K562 (cell line): ENCODE results near the gene ABCA1. TPM values are rescaled to one million over a fixed set of nuclear protein-coding genes. Genes with fewer than 3 reads are reported as not detected.
"Not testable (repeated sequence)": the region's sequence is repeated elsewhere in the genome, so short reads cannot be mapped to it uniquely, and the experiment has no call there.

Source experiments
- ATAC-seq: fragments of 200-7000 bp; cut with Tn5 transposase; 3 replicates; pipeline ENCODE4 v1.9.1; 2020; ENCODE audit warnings: moderate library complexity
- BruUV-seq: library from RNA; stranded (reverse); fragments of 400-500 nt; replicated peaks from 2 replicates; lab custom pipeline; 2021; lab: Mats Ljungman, UMichigan
- CTCF ChIA-PET: fragments of 300-600 bp; formaldehyde crosslinking; extraction: SDS; loops from one replicate; lab custom pipeline; 2021; ENCODE audit warnings: low intra/inter-chr PET ratio; lab: Yijun Ruan, JAX
- POLR2A ChIA-PET: fragments of 300-600, 350-650 bp; sonication (Branson Sonifier 250); formaldehyde crosslinking; extraction: SDS; loops from one replicate; lab custom pipeline; 2021; ENCODE audit warnings: antibody characterized with exemption, inconsistent platforms; lab: Yijun Ruan, JAX
- DNase-seq, 4 experiments: peaks; one replicate each; pipeline versions ENCODE4 v3.0.0 to v3.0.0-alpha.2; 2011 to 2018; ENCODE audit warnings: low spot score in 3 of 4, mixed read lengths in 3 of 4; ENCODE audit errors: extremely low read depth in 1 of 4
- FAIRE-seq: peaks from 2 replicates; lab custom pipeline; 2011; peaks lifted over from hg19 to GRCh38; lab: Jason Lieb, UNC
- H2AFZ ChIP-seq: 2 replicates; pipeline ENCODE4 v1.6.0; 2011; ENCODE audit warnings: low read depth, low read length, control low read depth, inconsistent platforms
- H3K27ac ChIP-seq: fragments of 200-600 bp; 3 replicates; pipeline ENCODE4 v1.8.0; 2011; ENCODE audit warnings: low read depth, mild to moderate bottlenecking, control low read depth, inconsistent platforms, low read length, moderate library complexity, mixed read lengths; ENCODE audit errors: extremely low read depth
- H3K27me3 ChIP-seq, 2 experiments: fragments of 300-600 bp in 1 of 2; 2 replicates in 1 of 2; 3 replicates in 1 of 2; pipeline versions ENCODE4 v1.6.0 to v1.8.0; 2011; ENCODE audit warnings: inconsistent platforms in 2 of 2, low read length in 2 of 2, mild to moderate bottlenecking in 1 of 2, mixed read lengths in 1 of 2, moderate library complexity in 1 of 2; ENCODE audit not compliant: control insufficient read depth in 2 of 2, insufficient read depth in 2 of 2
- H3K36me3 ChIP-seq: fragments of 300-600 bp; 3 replicates; pipeline ENCODE4 v1.8.0; 2011; ENCODE audit warnings: mild to moderate bottlenecking, low read length, inconsistent platforms; ENCODE audit not compliant: control insufficient read depth, insufficient read depth
- H3K4me1 ChIP-seq, 2 experiments: fragments of 200-600 bp in 1 of 2; replicated peaks in 1 of 2; 2 replicates in 1 of 2; 3 replicates in 1 of 2; pipeline versions ENCODE4 v1.5.1 to v1.8.0; 2011; ENCODE audit warnings: inconsistent platforms in 2 of 2, low read length in 2 of 2, mild to moderate bottlenecking in 1 of 2, mixed read lengths in 1 of 2, moderate library complexity in 1 of 2; ENCODE audit not compliant: control insufficient read depth in 2 of 2, insufficient read depth in 2 of 2
- H3K4me2 ChIP-seq: 2 replicates; pipeline ENCODE4 v1.6.1; 2011; ENCODE audit warnings: low read length, control low read depth, inconsistent platforms, mixed read lengths; ENCODE audit not compliant: insufficient read depth
- H3K4me3 ChIP-seq: fragments of 200-600 bp; sonication (generic), shearing (Covaris generic); 2 replicates; pipeline ENCODE4 v1.5.1; 2016; ENCODE audit warnings: control low read depth, inconsistent platforms
- H3K79me2 ChIP-seq: fragments of 200-600 bp; 3 replicates; pipeline ENCODE4 v1.8.0; 2011; ENCODE audit warnings: low read length, inconsistent platforms; ENCODE audit not compliant: control insufficient read depth, insufficient read depth
- H3K9ac ChIP-seq, 2 experiments: 2 replicates each; pipeline versions ENCODE4 v1.6.0 to v1.6.1; 2011; ENCODE audit warnings: low read depth in 2 of 2, low read length in 2 of 2, control low read depth in 1 of 2, inconsistent platforms in 1 of 2, mild to moderate bottlenecking in 1 of 2, mixed read lengths in 1 of 2; ENCODE audit not compliant: insufficient read depth in 1 of 2
- H3K9me1 ChIP-seq: one replicate; pipeline ENCODE4 v1.6.0; 2011; ENCODE audit warnings: inconsistent platforms, mild to moderate bottlenecking, low read length, moderate library complexity; ENCODE audit not compliant: control insufficient read depth, insufficient read depth
- H3K9me3 ChIP-seq: replicated peaks from 2 replicates; pipeline ENCODE4 v1.5.1; 2011; ENCODE audit warnings: low read depth, low read length, inconsistent platforms; ENCODE audit not compliant: control insufficient read depth, insufficient read depth
- H4K20me1 ChIP-seq: replicated peaks from 2 replicates; pipeline ENCODE4 v1.6.1; 2011; ENCODE audit warnings: low read length, inconsistent platforms, mixed read lengths; ENCODE audit not compliant: control insufficient read depth, insufficient read depth
- HNRNPLL ChIP-seq: fragments of 200-400 bp; formaldehyde crosslinking; IDR thresholded peaks from 2 replicates; pipeline ENCODE4 v1.6.1; 2017; ENCODE audit warnings: low read length, low read depth, mild to moderate bottlenecking; ENCODE audit not compliant: poor library complexity, severe bottlenecking
- STAT5A ChIP-seq: IDR thresholded peaks from 2 replicates; pipeline ENCODE4 v1.6.1; 2012; ENCODE audit warnings: low read length, inconsistent platforms, borderline replicate concordance
- WGBS: fragments of 100-300 bp; shearing (Covaris generic); methylation state at CpG from one replicate; pipeline ENCODE4 v1.1.6; 2016; ENCODE audit warnings: low coverage, mixed read lengths; ENCODE audit not compliant: insufficient coverage; ENCODE audit errors: missing lambda C conversion rate; 5-methylcytosine and 5-hydroxymethylcytosine counted together
- in situ Hi-C: fragments of 300-500 bp; cut with MboI; formaldehyde crosslinking; loops from 4 replicates; pipeline ENCODE4 v1.15.0; 2018; ENCODE audit warnings: inconsistent platforms, mixed read lengths
- intact Hi-C: fragments of 100-400 bp; cut with micrococcal nuclease; formaldehyde crosslinking; loops from 2 replicates; pipeline ENCODE4 v1.14.2; 2022
- polyA plus RNA-seq, 8 experiments: library from polyadenylated mRNA; depleted of rRNA in 4 of 8; stranded (reverse) in 5 of 8; unstranded in 3 of 8; fragments of >200 nt; fragmentation: Nextera tagmentation in 2 of 8; fragmentation: Illumina TruSeq in 1 of 8; extraction: Ambion mirVana in 2 of 8; extraction: Trizol in 1 of 8; gene quantifications; 2 replicates each; pipeline versions ENCODE4 v1.2.1 to v1.2.3, GENCODE V29; 2011 to 2014; ENCODE audit warnings: inconsistent platforms in 1 of 8, missing spikeins in 1 of 8
- total RNA-seq, 7 experiments: library from RNA; depleted of rRNA in 6 of 7; stranded (reverse); fragments of >200 nt in 6 of 7; fragmentation: Illumina TruSeq in 2 of 7; extraction: Trizol in 2 of 7; gene quantifications; 2 replicates each; pipeline versions ENCODE4 v1.2.1 to v1.2.3, GENCODE V29; 2011 to 2021; ENCODE audit warnings: low replicate concordance in 1 of 7
- TF ChIP-seq, protein P1 (sequence below): fragments of 250-450 bp; sonication (Bioruptor Pico); IDR thresholded peaks from 2 replicates; pipeline ENCODE4 v1.5.0; 2021

ABCA1 gene
- total and polyA plus RNA-seq, 9 of the 15 experiments (the other 6 are each of a cell fraction or from before 2014, with no cell fraction given), result under 0.01 to 0.18 (median 0.02) TPM; not detected in 5

DNA sequence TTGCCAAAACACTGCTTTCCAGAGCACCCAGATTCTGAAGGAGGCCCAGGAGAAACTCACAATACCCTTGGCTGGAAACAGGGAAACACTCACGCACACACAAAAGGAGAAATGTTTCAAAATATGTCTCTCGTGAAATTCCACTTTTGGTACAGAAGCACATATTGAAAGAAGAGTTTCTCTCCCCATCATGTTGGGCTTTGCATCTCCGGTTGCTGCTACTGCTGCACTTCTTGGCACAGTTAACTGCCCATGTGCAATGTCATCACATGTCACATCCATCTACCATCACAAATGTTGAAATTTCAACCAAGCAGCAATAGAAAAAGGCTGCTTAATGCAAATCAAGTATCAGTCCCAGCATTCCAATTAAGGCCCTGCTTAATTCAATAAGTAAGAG lies 72.1 kb downstream of the ABCA1 start:
- DNase-seq (no peak), FAIRE-seq (no peak), ATAC-seq (no peak)
- ChIA-PET CTCF (no interaction called here), POLR2A (no interaction called here)
- Histone ChIP-seq H3K79me2 (no peaks in the 10 kb centered on the region), H3K36me3 (no peaks in the 10 kb centered on the region), H3K27me3 (peaks cover 11 to 19% of the 10 kb centered on the region in 2 experiments; a peak in 4 of 5 replicates), H3K4me2 (no peak overlapping the region), H3K4me1 (no peaks in the 10 kb centered on the region), H4K20me1 (no peaks in the 10 kb centered on the region), H3K4me3 (no peak overlapping the region), H2AFZ (no peak overlapping the region), H3K9me3 (no peaks in the 10 kb centered on the region), H3K9ac (no peak overlapping the region), H3K27ac (no peak overlapping the region), H3K9me1 (no peaks in the 10 kb centered on the region)
- BruUV-seq, result no TSS peak
- TF ChIP-seq HNRNPLL, result no peak
- no peak for TF ChIP-seq STAT5A
- TF ChIP-seq, protein P1, sequence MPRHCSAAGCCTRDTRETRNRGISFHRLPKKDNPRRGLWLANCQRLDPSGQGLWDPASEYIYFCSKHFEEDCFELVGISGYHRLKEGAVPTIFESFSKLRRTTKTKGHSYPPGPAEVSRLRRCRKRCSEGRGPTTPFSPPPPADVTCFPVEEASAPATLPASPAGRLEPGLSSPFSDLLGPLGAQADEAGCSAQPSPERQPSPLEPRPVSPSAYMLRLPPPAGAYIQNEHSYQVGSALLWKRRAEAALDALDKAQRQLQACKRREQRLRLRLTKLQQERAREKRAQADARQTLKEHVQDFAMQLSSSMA (CRISPR knock-in tag), result no peak
- intact Hi-C loops, result no loop called here
- in situ Hi-C loops, result no loop called here
- 3% methylated on average over 3 of the region's 3 CpGs for WGBS

DNA sequence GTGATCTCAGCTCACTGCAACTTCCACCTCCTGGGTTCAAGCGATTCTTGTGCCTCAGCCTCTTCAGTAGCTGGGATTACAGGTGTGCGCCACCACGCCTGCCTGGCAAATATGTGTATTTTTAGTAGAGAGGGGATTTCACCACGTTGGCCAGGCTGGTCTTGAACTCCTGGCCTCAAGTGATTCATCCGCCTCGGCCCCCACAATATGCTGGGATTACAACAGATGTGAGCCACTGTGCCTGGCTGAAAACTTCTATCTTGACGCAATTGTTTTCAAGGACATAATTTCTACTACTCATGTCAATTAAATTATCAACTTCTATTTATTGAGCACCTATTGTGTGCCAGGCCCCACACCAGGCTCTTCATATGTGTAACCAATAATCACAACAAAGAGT lies 72.7 kb downstream of the ABCA1 start:
- FAIRE-seq, H3K9ac ChIP-seq, intact Hi-C loops, H3K79me2 ChIP-seq, H2AFZ ChIP-seq, H3K4me3 ChIP-seq, H3K4me1 ChIP-seq, H3K9me3 ChIP-seq, POLR2A ChIA-PET, H3K9me1 ChIP-seq, H4K20me1 ChIP-seq, BruUV-seq, DNase-seq, CTCF ChIA-PET, in situ Hi-C loops, ATAC-seq, H3K27ac ChIP-seq, H3K36me3 ChIP-seq, H3K4me2 ChIP-seq: not testable (repeated sequence)
- 1% methylated on average over 7 of the region's 7 CpGs for WGBS
- H3K27me3 ChIP-seq, result peaks cover 11 to 19% of the 10 kb centered on the region in 2 experiments; a peak in 4 of 5 replicates
